ENCODE measurements around the gene DCLK1.
"Not testable (repeated sequence)": the region's sequence is repeated elsewhere in the genome, so short reads cannot be mapped to it uniquely, and the experiment has no call there.

The DCLK1 gene

DNA sequence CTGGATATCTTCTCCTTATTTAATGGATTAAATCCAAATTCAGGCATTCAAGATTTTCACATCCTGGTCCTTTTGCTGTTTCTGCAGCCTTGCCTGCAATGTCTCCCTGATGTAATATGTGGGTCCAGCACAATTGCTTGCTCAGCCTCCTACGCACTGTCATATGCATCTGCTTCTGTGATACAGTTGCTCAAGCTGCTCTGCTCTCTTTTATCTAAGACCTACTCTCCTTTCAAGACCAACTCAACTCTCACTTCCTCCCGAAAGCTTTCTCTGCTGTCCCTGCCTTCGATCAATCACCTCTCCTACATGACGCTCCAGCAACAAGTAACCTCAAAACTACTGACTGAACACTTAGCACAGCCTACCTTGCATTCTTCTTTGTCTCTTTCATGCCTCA, 138.2 kb downstream of the DCLK1 start:
- H3K4me1 ChIP-seq (ENCODE audit: control insufficient read depth, insufficient read depth, low read length), result peaks cover 52% of the 10 kb centered on the region
- H3K36me3 ChIP-seq (ENCODE audit: control insufficient read depth, insufficient read depth, low read length), result no peaks in the 10 kb centered on the region
- H3K9me3 ChIP-seq (ENCODE audit: control insufficient read depth, insufficient read depth, low read length), result no peaks in the 10 kb centered on the region
- H3K4me3 ChIP-seq (ENCODE audit: low read depth, low read length), result no peak overlapping the region
- H3K27me3 ChIP-seq (ENCODE audit: control insufficient read depth, insufficient read depth, low read length), result no peaks in the 10 kb centered on the region
- no peak overlapping the region for H3K9ac ChIP-seq (ENCODE audit: low read depth, low read length)

DNA sequence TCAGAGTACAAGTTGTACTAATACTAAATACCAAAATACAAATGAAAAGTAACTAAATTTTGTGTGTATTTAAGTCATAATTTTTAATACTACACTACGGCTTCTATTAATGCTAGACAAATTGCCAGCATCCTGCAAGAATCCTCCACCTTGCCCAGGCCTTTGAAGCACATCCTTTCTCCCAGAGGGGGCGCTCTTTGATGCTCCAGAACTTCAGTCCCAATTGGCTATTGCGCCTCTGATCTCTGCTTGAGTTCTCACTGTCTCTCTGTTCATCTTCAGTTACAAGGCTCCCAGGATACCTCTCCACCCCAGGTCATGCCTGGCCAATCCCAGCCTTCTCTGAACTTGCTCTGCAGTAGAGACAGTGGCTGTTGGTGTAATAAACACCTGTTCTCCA, 141.0 kb downstream of the DCLK1 start:
- no peak overlapping the region for H3K4me3 ChIP-seq (ENCODE audit: low read depth, low read length)
- no peaks in the 10 kb centered on the region for H3K27me3 ChIP-seq (ENCODE audit: control insufficient read depth, insufficient read depth, low read length)
- no peaks in the 10 kb centered on the region for H3K36me3 ChIP-seq (ENCODE audit: control insufficient read depth, insufficient read depth, low read length)
- no peak overlapping the region for H3K9ac ChIP-seq (ENCODE audit: low read depth, low read length)
- no peaks in the 10 kb centered on the region for H3K9me3 ChIP-seq (ENCODE audit: control insufficient read depth, insufficient read depth, low read length)
- peaks cover 47% of the 10 kb centered on the region for H3K4me1 ChIP-seq (ENCODE audit: control insufficient read depth, insufficient read depth, low read length)

DNA sequence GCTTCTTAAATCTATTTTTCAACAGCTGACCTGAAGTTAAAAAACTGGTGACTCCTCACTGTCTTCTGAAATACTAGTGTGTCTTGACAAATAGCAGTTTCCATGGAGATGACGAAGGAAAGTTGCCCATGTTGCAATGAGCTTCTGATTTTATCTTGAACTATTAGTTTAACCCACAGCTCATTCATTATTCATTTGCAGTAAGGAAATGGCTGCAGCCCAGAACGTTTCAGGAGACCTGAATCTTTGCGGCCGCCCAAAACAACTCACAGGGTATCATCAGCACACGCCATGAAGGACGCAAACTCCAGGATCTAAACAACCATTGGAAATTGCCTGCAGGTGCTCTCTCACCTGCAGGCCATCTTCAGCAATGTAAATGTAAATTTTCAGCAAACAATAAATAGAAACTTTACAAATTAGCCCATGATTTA, 142.5 kb downstream of the DCLK1 start:
- H3K9me3 ChIP-seq (ENCODE audit: control insufficient read depth, insufficient read depth, low read length), result no peaks in the 10 kb centered on the region
- H3K36me3 ChIP-seq (ENCODE audit: control insufficient read depth, insufficient read depth, low read length), result no peaks in the 10 kb centered on the region
- H3K4me3 ChIP-seq (ENCODE audit: low read depth, low read length), result peak overlapping the region; percentile 34
- H3K27me3 ChIP-seq (ENCODE audit: control insufficient read depth, insufficient read depth, low read length), result no peaks in the 10 kb centered on the region
- H3K9ac ChIP-seq (ENCODE audit: low read depth, low read length), result no peak overlapping the region
- peaks cover 39% of the 10 kb centered on the region for H3K4me1 ChIP-seq (ENCODE audit: control insufficient read depth, insufficient read depth, low read length)

DNA sequence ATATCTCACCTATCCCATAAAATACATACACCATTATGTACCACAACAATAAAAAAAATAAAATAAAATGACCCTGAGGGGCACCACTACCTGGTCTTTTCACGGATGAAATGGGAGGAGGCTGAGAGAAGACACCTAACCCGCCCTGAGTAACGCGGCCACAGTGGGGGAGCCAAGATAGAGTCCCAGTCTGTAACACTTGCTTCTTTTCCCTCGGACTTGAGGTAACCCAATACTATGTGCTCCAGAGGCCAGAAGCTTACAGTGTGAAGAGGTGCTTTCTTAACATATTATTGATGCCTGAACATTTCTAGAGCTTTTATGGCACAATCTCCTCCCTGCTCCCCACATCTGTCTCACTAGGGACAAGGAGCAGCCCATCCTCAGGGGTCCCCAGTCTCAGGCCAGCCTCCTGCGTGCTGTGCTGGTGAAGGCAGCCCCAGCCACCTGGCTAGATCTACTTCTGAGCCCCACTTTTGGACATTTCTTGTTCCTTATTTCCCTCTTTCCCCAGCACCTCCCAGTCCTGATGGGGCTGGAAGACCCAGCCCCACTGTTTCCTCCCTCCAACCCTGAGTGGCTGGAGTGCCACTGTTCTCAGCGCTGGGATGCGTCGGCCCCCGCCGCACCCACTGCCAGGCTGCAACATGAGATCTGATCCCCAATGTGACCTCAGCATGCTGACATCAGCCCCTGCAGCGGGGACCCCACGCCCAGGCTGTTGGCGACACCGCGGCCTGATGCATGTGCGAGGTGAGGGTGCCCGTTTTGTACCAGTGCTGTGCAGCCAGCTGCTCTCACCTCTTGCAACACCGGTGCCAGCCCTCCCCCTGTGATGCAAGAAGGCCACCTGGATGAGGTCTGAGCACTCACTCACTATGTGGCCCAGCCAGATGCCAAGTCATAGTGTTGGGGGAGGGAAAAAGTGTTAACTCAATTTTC, 143.3 kb downstream of the DCLK1 start:
- Histone ChIP-seq H3K36me3 (ENCODE audit: control insufficient read depth, insufficient read depth, low read length) (no peaks in the 10 kb centered on the region), H3K4me3 (ENCODE audit: low read depth, low read length) (peak overlapping the region; percentile 34), H3K9ac (ENCODE audit: low read depth, low read length) (peak overlapping the region; percentile 16), H3K9me3 (ENCODE audit: control insufficient read depth, insufficient read depth, low read length) (no peaks in the 10 kb centered on the region), H3K4me1 (ENCODE audit: control insufficient read depth, insufficient read depth, low read length) (peaks cover 32% of the 10 kb centered on the region), H3K27me3 (ENCODE audit: control insufficient read depth, insufficient read depth, low read length) (no peaks in the 10 kb centered on the region)

DNA sequence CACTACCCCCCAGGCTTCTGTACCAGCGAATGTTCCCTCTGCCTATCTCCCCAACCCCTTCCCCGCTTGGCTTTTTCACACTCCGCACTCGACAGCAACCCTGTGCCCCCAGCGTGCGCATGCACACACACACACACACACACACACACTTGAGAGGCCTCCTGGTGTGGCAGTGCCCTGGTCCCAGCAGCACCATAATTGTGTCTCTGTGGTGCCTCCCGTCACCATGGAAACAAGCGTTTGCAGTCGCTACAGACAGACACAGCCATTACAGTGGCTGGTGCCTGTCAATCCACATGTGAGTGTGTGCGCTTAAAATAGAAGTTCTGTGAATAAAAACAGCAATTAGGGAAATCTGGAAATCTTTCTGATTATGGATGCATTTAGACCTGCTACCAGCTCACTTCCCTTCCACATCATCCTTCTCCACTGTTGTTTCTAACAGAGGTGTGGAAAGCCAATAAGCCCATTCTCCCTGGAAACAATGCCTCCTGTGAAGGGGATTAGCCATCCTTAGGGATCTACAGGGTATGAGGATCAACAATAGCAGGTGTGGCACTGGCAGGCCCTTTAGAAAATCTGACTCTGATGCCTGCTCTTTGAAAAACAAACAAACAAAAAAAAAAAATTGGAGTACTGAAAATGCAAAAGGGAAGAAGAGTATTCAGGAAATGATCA, 146.3 kb downstream of the DCLK1 start:
- peaks cover 16% of the 10 kb centered on the region for H3K9me3 ChIP-seq (ENCODE audit: control insufficient read depth, insufficient read depth, low read length)
- no peak overlapping the region for H3K4me3 ChIP-seq (ENCODE audit: low read depth, low read length)
- H3K4me1 ChIP-seq (ENCODE audit: control insufficient read depth, insufficient read depth, low read length), result peaks cover 22% of the 10 kb centered on the region
- no peaks in the 10 kb centered on the region for H3K36me3 ChIP-seq (ENCODE audit: control insufficient read depth, insufficient read depth, low read length)
- no peak overlapping the region for H3K9ac ChIP-seq (ENCODE audit: low read depth, low read length)
- no peaks in the 10 kb centered on the region for H3K27me3 ChIP-seq (ENCODE audit: control insufficient read depth, insufficient read depth, low read length)

DNA sequence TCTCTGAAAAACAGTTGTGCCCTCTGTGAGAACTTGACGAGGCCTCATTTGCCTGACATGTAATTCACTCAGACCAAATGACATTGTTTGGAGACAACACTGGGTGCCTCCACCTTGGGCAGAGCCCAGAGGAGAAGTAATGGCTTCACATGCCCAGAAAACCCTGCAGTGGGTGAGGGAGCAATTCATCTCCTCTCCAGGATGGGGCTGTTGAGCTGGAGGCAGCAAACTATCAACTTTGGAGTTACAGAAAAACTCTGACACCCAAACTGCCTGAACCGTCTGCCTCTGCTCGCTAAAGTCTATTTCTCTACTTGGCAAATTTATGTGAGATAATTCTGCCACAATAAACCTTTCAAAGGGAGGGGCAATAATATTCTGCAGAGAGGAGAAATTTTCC, 146.9 kb downstream of the DCLK1 start:
- H3K4me1 ChIP-seq (ENCODE audit: control insufficient read depth, insufficient read depth, low read length), result peaks cover 19% of the 10 kb centered on the region

DNA sequence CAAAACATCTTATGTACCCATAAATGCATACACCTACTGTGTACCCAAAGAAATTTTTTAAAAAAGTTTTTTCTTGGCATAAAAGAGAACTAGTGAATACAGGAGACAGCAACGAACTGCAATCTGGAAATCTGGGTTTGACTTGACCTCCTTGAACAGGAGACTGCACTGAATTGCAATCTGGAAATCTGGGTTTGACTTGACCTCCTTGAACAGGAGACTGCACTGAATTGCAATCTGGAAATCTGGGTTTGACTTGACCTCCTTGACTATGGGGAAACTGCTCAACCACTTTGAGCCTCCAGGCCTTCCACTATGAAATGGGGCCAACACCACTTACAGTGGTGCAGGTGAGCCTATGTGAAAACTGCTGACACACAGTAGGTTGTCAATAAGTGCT, 147.5 kb downstream of the DCLK1 start:
- peaks cover 19% of the 10 kb centered on the region for H3K4me1 ChIP-seq (ENCODE audit: control insufficient read depth, insufficient read depth, low read length)
- H3K9me3 ChIP-seq (ENCODE audit: control insufficient read depth, insufficient read depth, low read length), result peaks cover 18% of the 10 kb centered on the region
- not testable (repeated sequence) for H3K27me3 ChIP-seq (ENCODE audit: control insufficient read depth, insufficient read depth, low read length); H3K36me3 ChIP-seq (ENCODE audit: control insufficient read depth, insufficient read depth, low read length); H3K4me3 ChIP-seq (ENCODE audit: low read depth, low read length); H3K9ac ChIP-seq (ENCODE audit: low read depth, low read length)

More for the DNA sequence above, 146.9 kb downstream of the DCLK1 start:
- Histone ChIP-seq H3K9ac (ENCODE audit: low read depth, low read length) (no peak overlapping the region), H3K4me3 (ENCODE audit: low read depth, low read length) (no peak overlapping the region), H3K9me3 (ENCODE audit: control insufficient read depth, insufficient read depth, low read length) (peaks cover 18% of the 10 kb centered on the region), H3K27me3 (ENCODE audit: control insufficient read depth, insufficient read depth, low read length) (no peaks in the 10 kb centered on the region), H3K36me3 (ENCODE audit: control insufficient read depth, insufficient read depth, low read length) (no peaks in the 10 kb centered on the region)

DNA sequence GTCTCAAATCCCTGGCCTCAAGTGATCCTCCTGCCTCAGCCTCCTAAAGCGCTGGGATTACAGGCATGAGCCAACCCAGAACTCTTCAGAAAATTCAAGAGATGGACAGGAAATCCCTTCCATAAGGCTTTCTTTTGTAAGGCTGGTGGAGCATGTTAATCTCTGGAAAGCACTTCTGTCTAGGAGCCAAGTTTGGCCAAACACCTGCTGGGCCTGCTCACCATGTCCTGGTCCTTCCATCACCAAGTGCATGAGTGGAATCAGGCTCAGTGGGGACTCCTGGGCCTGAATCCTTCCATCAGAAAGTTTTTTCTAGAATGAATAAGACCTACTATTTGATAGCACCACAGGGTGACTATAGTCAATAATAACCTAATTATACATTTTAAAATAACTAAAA, 148.0 kb downstream of the DCLK1 start:
- Histone ChIP-seq H3K27me3 (ENCODE audit: control insufficient read depth, insufficient read depth, low read length) (no peaks in the 10 kb centered on the region), H3K9me3 (ENCODE audit: control insufficient read depth, insufficient read depth, low read length) (peaks cover 18% of the 10 kb centered on the region), H3K9ac (ENCODE audit: low read depth, low read length) (no peak overlapping the region), H3K36me3 (ENCODE audit: control insufficient read depth, insufficient read depth, low read length) (no peaks in the 10 kb centered on the region), H3K4me1 (ENCODE audit: control insufficient read depth, insufficient read depth, low read length) (peaks cover 14% of the 10 kb centered on the region), H3K4me3 (ENCODE audit: low read depth, low read length) (no peak overlapping the region)

DNA sequence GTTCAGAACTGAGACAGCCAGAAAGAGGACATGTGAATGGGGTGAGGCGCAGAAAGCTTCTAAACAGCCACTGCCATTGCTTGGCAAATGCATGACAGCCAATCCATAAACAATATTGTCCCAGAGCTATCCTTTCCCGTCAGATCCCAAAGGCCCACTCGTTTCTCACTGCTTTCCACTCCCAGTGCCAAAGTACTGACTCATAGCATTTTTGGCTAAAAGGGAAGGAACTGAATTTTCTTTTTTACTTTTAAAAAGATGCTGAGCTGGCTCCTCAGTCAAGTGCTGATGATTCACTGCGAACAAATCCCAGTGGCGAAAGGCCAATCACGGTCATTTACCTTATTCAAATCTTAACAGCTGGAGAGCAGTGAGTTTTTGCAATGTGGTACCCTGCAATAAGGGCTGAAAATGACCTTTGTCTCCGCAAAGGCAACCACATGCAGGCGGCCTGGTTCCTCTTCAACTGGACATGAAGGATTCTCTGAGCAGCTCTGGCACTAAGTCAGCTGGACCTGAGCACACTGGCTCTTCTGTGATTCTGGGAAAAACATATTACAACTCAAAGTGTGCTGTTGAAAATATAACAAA, 151.7 kb downstream of the DCLK1 start:
- H3K4me3 ChIP-seq (ENCODE audit: low read depth, low read length), result no peak overlapping the region
- H3K27me3 ChIP-seq (ENCODE audit: control insufficient read depth, insufficient read depth, low read length), result no peaks in the 10 kb centered on the region
- H3K9ac ChIP-seq (ENCODE audit: low read depth, low read length), result no peak overlapping the region
- H3K4me1 ChIP-seq (ENCODE audit: control insufficient read depth, insufficient read depth, low read length), result no peaks in the 10 kb centered on the region
- no peaks in the 10 kb centered on the region for H3K36me3 ChIP-seq (ENCODE audit: control insufficient read depth, insufficient read depth, low read length)
- H3K9me3 ChIP-seq (ENCODE audit: control insufficient read depth, insufficient read depth, low read length), result peaks cover 18% of the 10 kb centered on the region

DNA sequence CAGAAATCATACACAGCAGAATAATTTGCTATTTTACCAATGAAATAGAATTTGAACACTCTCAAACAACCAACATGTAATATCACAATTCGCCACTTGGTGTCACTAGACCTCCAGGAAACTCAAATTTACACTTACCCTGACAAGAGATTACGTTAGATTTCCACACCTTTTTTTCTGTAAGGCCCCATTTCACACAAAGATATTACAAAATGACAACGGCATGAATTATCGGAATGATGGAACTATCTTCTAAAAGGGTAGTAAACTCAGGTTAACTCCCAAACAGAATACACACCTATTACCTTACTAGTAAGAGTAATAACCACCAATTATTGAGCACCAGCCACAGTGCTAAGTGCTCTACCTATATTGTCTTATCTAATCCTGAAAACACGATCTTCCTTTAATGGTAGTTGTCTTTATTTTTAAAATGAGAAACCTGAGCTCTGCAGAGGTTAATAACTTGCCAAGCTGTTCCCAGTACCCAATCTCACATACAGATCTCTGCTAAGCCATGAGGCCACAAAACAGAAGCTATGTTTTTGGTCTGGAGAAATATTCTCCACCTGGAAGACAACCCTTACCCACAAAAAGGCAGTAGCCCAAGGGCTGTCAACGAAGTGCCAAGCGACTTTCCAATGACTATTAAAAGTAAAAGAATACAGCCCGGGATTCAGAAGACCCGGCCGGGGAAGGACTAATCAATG, 152.4 kb downstream of the DCLK1 start:
- Histone ChIP-seq H3K36me3 (ENCODE audit: control insufficient read depth, insufficient read depth, low read length) (no peaks in the 10 kb centered on the region), H3K9ac (ENCODE audit: low read depth, low read length) (no peak overlapping the region), H3K27me3 (ENCODE audit: control insufficient read depth, insufficient read depth, low read length) (no peaks in the 10 kb centered on the region), H3K9me3 (ENCODE audit: control insufficient read depth, insufficient read depth, low read length) (peaks cover 18% of the 10 kb centered on the region), H3K4me1 (ENCODE audit: control insufficient read depth, insufficient read depth, low read length) (no peaks in the 10 kb centered on the region), H3K4me3 (ENCODE audit: low read depth, low read length) (no peak overlapping the region)

DNA sequence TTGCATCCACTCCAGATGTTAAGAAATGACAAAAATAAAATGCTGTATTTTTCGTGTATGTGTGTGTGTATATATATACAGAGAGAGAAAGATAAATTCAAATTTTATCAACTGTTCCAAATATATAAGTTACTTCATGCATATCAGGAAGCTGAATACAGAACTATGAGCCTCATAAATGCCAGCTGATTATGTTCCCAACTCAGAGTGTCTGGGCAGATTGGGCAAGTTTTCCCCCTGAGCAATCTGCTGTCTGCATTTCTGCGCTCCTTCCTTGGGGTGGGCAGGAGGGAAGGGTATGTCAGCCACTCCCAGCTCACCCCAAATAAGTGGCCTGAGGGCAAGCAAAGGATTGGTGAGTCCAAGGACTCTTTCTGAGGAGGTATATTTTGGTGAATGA, 154.1 kb downstream of the DCLK1 start:
- Histone ChIP-seq H3K4me3 (ENCODE audit: low read depth, low read length) (no peak overlapping the region), H3K9me3 (ENCODE audit: control insufficient read depth, insufficient read depth, low read length) (peaks cover 18% of the 10 kb centered on the region), H3K36me3 (ENCODE audit: control insufficient read depth, insufficient read depth, low read length) (no peaks in the 10 kb centered on the region), H3K9ac (ENCODE audit: low read depth, low read length) (no peak overlapping the region), H3K4me1 (ENCODE audit: control insufficient read depth, insufficient read depth, low read length) (no peaks in the 10 kb centered on the region), H3K27me3 (ENCODE audit: control insufficient read depth, insufficient read depth, low read length) (no peaks in the 10 kb centered on the region)
